ENCODE measurements around the gene QSOX1.

The QSOX1 gene

DNA sequence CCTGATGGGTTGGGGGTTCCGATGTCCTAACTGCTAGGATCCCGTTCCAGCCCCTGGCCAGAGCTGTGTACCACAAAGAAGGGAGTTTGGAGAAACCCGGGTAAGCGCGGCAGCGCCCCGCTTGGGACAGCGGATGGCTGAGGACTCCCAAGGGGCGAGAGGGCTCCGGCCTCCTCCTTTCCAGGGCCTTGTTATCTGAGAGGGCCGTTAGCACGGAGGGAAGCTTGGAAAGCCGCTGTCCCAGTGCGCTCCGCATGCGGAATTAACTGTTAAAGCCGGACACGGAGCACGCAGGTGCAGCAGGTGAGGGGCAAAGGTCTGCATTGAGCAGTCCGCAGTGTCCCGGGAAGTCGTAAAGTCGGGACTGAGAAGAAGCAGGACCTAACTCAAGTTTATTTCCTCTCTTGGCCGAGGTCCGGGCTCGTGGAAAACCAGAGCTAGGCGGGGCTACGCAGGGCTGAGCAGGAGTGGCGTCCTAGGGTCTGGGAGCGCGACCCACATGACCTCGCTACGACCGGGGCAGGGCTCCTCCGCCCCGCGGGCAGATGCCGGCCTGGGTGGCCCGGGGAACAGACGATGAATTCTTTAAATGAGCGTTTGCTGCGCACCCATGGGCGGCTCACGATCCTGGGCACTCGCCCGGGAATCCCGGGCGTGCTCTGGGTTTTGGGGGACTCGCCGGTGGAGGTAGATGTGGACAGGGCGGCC lies 79.9 kb downstream of the QSOX1 start:
- DNase-seq (ENCODE audit: low spot score): peak; percentile 61

GRCh38 chr1:180235077-180235501 lies 80.4 kb downstream of the QSOX1 start:
- no peak for DNase-seq (ENCODE audit: low spot score)

- DNase-seq (ENCODE audit: low spot score): no peak
These were observed 81.0 kb downstream of the QSOX1 start for GRCh38 chr1:180235502-180236239.

- no peak for DNase-seq (ENCODE audit: low spot score)
These were observed 82.2 kb downstream of the QSOX1 start for GRCh38 chr1:180236698-180237509.

DNA sequence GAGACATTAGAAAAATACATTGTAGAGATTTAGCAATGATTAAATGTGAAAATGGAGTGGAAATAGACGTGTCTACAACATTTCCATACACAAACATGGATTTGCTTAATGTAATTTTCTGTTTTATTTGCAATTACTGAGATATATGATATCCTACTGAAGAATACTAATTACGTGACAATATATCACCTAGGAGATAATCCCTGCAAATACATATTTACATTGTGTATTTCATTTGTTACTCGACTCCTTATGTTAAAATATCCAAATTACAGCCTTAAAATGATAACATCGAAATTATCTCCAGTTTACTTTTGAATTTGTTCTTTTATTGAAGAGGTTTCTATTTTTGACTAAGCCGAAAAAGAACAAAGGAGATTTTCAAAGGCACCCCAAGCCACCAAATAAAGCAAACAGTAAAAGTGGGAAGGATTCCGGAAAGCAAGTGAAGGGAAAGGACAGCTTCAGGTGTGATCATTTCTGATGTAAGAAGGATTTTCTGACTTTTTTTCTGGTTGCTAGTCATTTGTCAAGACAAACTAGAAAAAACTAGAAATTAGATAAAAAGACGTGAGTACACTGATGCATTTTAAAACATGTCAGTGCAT lies 83.3 kb downstream of the QSOX1 start:
- no peak for DNase-seq (ENCODE audit: low spot score)

DNA sequence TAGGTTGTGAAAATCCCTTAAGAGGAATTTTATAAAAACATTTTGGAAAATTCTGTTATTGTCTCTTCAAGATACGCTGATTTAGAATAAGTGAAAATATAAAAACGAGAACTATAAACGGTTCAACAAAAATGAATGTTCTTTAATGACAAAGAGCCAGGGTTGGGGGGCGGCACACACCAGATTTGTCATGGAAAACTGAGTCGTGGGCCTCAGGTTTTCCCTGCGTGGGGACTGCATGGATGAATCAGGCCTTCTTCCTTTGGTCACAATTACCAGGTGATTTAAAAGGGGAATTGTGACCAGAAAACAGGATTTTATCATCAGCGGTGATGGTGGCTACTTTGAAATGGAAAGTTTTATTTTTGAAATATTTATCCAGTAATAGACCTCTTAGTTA lies 84.0 kb downstream of the QSOX1 start:
- no peak for DNase-seq (ENCODE audit: low spot score)

DNA sequence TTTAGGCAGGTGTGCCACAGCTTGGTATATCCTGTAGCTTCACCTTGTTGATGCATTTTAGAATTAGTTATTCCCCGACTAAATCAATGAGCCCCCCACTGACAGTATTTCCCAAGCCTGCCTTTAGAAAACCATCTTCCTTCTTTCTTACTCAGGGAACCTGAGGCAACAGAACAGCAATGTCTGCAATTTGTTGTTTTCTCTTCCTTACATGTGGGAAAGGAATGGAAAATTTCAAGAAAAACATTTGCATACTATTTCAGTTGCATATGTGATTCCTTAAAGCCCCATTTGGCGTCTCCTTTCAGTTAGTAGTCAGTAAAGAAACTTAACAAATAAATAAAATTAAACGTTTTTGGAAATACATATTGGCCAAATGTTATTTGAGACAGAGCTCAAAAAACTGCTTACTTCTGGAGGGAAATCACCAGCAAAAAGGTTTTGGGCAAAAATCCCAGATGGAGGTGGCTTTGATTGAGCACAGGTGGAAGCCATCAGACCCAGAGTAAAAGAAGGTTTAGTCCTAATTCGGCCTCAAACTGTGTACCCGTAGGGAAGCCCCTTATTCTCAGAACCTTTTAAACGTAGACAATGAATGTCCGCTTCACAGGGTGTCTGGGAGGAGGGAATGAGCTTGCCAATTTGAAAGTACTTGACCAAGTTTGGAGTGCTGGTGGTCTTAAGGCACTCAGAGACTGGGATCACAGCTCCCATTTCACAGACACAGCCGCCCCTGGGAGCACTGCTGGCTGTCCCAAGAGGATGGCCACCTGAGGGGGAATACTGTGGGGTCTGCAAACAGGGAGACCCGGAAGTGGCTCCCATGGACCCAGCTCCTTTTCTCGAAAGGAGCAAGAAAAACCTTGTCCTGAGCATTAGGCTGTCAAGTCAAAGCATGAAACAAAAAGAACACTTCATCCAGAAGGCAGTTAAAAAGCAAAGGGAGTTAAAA lies 84.8 kb downstream of the QSOX1 start:
- DNase-seq (ENCODE audit: low spot score): no peak

- no peak for DNase-seq (ENCODE audit: low spot score)
These were observed 87.3 kb downstream of the QSOX1 start for GRCh38 chr1:180241716-180242544.

- no peak for DNase-seq (ENCODE audit: low spot score)
These were observed 89.0 kb downstream of the QSOX1 start for GRCh38 chr1:180243517-180244221.

GRCh38 chr1:180244840-180245239 lies 90.2 kb downstream of the QSOX1 start:
- no peak for DNase-seq (ENCODE audit: low spot score)

DNA sequence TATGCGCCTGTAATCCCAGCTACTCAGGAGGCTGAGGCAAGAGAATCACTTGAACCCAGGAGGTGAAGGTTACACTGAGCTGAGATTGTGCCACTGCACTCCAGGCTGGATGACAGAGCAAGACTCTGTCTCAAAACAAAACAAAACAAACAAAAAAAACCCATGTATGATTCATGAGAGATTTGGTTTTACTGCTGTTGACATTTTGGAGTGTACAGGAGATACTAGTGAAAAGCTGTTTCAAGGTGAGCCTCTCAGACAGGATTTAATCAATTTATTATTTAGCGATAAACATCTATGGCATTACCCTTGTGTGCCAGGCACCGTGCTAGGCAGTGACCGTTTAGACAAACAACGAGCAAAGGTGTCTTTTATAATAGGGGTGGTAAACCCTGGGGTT lies 91.9 kb downstream of the QSOX1 start:
- DNase-seq (ENCODE audit: low spot score): no peak

DNA sequence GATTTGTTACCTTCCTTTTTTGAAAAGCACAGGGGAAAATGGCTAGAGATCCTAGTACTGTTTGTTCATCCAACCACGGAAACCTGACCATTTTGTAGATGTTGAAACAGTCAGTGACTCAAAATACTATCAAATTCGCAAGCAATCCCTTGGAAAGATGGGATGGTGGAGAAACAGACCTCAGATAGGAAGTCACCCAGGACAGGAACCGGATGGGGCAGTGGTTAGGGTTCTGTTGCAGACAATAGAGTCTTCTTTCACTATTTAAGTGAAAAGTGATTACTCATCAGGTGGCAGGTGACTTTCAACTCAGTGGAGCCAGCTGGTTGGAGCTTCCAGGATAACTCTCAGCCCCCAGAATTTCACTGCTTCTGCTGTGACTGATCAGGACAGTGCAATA lies 92.4 kb downstream of the QSOX1 start:
- DNase-seq (ENCODE audit: low spot score): no peak

DNA sequence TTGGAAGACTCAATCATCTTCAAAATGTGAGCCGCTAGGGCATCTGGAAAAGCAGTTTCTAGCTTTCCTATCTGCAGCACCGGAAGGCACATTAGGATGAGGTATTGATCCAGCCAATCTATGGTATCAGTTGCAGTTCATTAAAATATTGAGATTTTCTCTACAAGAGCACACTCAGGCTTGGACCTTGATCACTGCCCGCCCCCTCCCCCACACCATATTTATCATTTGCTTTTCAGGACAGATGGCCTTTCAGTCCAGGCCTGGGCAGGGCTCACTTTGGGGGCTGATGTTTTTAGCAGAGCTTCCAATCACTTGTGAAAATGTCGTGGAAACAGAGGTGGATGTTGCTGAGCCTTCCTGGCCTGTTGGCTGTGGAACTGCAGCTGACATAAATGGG lies 92.9 kb downstream of the QSOX1 start:
- no peak for DNase-seq (ENCODE audit: low spot score)

- DNase-seq (ENCODE audit: low spot score): no peak
These were observed 93.5 kb downstream of the QSOX1 start for GRCh38 chr1:180248176-180248575.

DNA sequence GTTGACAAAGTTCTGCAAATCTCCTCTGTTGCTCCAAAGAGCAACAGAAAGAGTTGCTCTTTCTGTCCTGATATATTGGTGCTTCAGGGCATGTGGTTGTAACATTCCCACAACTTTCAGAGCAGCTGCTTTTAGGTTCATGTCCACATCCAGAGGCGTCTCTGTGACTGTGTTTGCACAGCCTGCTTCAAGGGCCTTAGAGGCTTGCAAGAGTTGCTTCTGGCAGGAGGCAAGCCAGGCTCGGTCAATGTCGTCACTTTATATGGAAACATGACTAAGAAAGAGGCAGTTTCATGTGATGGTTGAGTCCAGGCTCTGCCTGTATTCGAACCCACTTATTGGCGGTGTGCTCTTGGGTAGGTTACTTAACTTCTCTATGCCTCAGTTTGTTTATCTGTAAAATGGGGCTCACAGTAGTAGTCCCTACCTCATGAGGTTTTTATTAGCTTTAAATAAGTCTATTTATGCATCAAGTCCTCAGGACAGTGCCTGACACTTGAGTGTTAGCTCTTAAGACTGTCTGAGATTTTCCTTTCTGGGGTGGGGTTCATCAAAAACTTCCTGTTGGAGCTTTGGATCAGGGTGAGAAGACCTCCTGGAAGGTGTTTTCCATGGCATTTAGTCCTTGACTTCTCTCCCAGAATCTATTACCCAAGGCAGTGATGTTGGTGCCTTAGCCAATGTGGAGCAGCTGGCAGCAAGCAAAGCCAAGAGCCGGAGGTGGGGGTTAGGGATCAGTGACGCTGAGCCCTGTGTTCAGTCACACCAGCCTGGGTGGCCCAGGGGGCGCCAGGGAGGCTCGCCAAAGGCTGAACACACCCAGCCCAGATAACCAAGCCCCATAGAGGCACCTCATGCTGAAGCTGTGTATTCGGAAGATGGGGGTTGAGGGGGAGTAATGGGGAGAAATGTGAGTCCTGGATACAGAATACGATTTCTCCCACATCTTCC lies 94.3 kb downstream of the QSOX1 start:
- DNase-seq (ENCODE audit: low spot score): no peak

- DNase-seq (ENCODE audit: low spot score): no peak
These were observed 95.2 kb downstream of the QSOX1 start for GRCh38 chr1:180249725-180250498.

DNA sequence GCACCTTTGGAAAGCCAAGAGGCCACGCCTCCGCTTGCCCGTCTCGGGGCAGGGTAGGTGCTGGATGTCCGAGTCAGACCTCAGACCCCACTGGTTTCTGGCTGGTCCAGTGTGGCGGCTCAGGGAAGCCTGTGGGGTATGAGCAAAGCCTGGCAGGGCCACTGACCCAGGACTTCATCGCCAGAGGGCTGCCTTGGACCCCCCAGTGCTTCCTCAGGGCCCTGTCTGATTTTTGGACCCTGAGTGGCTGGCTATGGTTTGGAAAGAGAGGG lies 95.8 kb downstream of the QSOX1 start:
- DNase-seq (ENCODE audit: low spot score): no peak

DNA sequence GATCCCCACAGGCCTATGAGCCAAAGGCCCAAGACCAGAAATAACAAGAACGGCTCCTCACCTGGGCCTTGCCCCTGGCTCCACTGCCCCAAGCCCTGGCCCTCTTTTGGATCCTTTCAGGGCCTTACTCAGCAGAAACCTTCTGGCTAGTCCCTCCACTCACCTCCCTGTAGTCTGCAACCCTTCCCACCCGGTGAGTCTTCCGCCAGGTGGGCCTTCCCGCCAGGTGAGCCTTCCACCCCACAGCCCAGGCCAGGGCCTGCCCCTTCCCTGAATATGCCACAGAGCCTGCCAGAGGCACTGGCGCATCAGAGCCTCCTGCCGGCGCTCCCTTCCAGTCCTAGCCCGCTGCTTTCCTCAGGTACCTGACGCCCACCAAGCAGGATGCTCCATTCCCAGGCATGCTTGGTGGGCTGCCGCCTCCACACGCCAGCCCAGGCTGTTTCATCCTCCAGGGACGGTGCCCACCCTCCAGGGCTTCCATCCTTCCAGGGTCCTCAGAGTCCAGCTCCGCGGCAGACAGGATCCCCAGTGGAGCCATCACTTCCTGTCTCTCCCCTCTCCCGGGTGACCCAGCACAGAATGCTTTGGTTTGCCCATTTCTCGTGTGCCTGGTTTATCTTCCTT lies 96.3 kb downstream of the QSOX1 start:
- DNase-seq (ENCODE audit: low spot score): no peak
